Esophagus squamous epithelium (tissue), 4 donors: Measurements from ENCODE around the gene ARHGAP44.

Experiments used
- CTCF ChIP-seq, 6 experiments: fragments of 450-650 bp in 4 of 6; fragments of 200-600 bp in 2 of 6; sonication (generic) in 2 of 6; IDR thresholded peaks; one replicate each; pipeline ENCODE4 v1.5.1; 2016 to 2019; ENCODE audit warnings: antibody characterized with exemption in 6 of 6, mild to moderate bottlenecking in 4 of 6, moderate library complexity in 4 of 6
- POLR2A ChIP-seq, 4 donors: fragments of 450-650 bp; IDR thresholded peaks; one replicate each; pipeline ENCODE4 v1.6.1; 2017; ENCODE audit warnings: antibody characterized with exemption in 4 of 4, mild to moderate bottlenecking in 4 of 4, moderate library complexity in 3 of 4

GRCh38 chr17:12996357-12996756 lies 207.1 kb downstream of the ARHGAP44 start:
- no peak for TF ChIP-seq CTCF (IDR thresholded peaks at IDR 0.05)
- TF ChIP-seq POLR2A (IDR thresholded peaks at IDR 0.05): no peak
